Measurements from ENCODE around the gene KRT5.

DNA sequence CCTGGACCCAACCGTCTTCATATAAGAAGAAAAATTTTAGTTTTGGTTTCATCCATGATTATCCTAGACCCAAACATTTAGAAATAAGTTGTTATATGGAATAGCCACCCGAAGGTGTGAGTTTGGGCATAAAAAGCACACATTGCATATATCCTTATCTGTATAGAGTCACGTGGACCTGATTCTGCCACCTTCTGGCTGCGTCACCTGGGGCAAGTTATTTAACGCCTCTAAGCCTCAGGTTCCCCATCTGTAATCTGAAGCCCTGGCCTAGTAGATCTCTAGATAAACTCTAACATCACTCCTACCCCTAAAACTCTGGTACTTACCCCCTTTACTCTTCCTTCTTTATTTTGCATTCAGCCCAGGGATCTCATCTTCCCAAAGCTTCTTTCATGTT, 14.3 kb upstream of the KRT5 start:
- TF ChIP-seq, protein P1, sequence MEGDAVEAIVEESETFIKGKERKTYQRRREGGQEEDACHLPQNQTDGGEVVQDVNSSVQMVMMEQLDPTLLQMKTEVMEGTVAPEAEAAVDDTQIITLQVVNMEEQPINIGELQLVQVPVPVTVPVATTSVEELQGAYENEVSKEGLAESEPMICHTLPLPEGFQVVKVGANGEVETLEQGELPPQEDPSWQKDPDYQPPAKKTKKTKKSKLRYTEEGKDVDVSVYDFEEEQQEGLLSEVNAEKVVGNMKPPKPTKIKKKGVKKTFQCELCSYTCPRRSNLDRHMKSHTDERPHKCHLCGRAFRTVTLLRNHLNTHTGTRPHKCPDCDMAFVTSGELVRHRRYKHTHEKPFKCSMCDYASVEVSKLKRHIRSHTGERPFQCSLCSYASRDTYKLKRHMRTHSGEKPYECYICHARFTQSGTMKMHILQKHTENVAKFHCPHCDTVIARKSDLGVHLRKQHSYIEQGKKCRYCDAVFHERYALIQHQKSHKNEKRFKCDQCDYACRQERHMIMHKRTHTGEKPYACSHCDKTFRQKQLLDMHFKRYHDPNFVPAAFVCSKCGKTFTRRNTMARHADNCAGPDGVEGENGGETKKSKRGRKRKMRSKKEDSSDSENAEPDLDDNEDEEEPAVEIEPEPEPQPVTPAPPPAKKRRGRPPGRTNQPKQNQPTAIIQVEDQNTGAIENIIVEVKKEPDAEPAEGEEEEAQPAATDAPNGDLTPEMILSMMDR (IDR thresholded peaks at IDR 0.05; ENCODE audit: insufficient read depth, low read length) = no peak
- TF ChIP-seq POLR2AphosphoS5 (IDR thresholded peaks at IDR 0.05; ENCODE audit: low read depth) (no peak), GABPA (IDR thresholded peaks at IDR 0.05; ENCODE audit: low read depth) (no peak), SPI1 (IDR thresholded peaks at IDR 0.05; ENCODE audit: borderline replicate concordance, low read depth) (no peak)
- TF ChIP-seq, protein P2, sequence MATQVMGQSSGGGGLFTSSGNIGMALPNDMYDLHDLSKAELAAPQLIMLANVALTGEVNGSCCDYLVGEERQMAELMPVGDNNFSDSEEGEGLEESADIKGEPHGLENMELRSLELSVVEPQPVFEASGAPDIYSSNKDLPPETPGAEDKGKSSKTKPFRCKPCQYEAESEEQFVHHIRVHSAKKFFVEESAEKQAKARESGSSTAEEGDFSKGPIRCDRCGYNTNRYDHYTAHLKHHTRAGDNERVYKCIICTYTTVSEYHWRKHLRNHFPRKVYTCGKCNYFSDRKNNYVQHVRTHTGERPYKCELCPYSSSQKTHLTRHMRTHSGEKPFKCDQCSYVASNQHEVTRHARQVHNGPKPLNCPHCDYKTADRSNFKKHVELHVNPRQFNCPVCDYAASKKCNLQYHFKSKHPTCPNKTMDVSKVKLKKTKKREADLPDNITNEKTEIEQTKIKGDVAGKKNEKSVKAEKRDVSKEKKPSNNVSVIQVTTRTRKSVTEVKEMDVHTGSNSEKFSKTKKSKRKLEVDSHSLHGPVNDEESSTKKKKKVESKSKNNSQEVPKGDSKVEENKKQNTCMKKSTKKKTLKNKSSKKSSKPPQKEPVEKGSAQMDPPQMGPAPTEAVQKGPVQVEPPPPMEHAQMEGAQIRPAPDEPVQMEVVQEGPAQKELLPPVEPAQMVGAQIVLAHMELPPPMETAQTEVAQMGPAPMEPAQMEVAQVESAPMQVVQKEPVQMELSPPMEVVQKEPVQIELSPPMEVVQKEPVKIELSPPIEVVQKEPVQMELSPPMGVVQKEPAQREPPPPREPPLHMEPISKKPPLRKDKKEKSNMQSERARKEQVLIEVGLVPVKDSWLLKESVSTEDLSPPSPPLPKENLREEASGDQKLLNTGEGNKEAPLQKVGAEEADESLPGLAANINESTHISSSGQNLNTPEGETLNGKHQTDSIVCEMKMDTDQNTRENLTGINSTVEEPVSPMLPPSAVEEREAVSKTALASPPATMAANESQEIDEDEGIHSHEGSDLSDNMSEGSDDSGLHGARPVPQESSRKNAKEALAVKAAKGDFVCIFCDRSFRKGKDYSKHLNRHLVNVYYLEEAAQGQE (IDR thresholded peaks at IDR 0.05; ENCODE audit: insufficient replicate concordance, low read depth) = no peak

Data from HL-60 (cell line).